SK-N-MC (cell line): Measurements from ENCODE around the gene CBFA2T2.

Experiments
- DNase-seq: peaks from one replicate; pipeline ENCODE4 v3.0.0-alpha.2; 2011; ENCODE audit warnings: low read depth, low spot score
- H3K27ac ChIP-seq: fragments of 200-600 bp; sonication (generic); 2 replicates; pipeline ENCODE4 v1.5.1; 2016; ENCODE audit warnings: mixed run types
- H3K36me3 ChIP-seq: fragments of 200-600 bp; sonication (generic); 2 replicates; pipeline ENCODE4 v1.6.1; 2017; ENCODE audit warnings: antibody characterized with exemption, low read length, mixed read lengths; ENCODE audit not compliant: insufficient read depth
- H3K4me3 ChIP-seq: fragments of 200-600 bp; sonication (generic); 2 replicates; pipeline ENCODE4 v1.5.1; 2016
- H3K9ac ChIP-seq: fragments of 200-600 bp; sonication (generic); 2 replicates; pipeline ENCODE4 v1.8.0; 2017; ENCODE audit warnings: mixed run types, mixed read lengths; ENCODE audit not compliant: insufficient read length
- H3K9me3 ChIP-seq: fragments of 200-600 bp; sonication (generic); 2 replicates; pipeline ENCODE4 v1.6.1; 2017; ENCODE audit warnings: low read depth, mild to moderate bottlenecking, antibody characterized with exemption, low read length, moderate library complexity, mixed read lengths
- EZH2 ChIP-seq: fragments of 200-600 bp; sonication (generic); IDR thresholded peaks from one replicate; pipeline ENCODE4 v1.6.1; 2017; ENCODE audit warnings: antibody characterized with exemption
- FOXP2 ChIP-seq: optimal IDR thresholded peaks from 2 replicates; pipeline ENCODE3; 2011; ENCODE audit warnings: mild to moderate bottlenecking, moderate library complexity; ENCODE audit not compliant: insufficient read depth; ENCODE audit errors: extremely low read length, control extremely low read depth
- POLR2AphosphoS5 ChIP-seq: IDR thresholded peaks from 2 replicates; pipeline ENCODE4 v1.6.1; 2012; ENCODE audit warnings: mild to moderate bottlenecking, low read depth, low read length, borderline replicate concordance

The CBFA2T2 gene

DNA sequence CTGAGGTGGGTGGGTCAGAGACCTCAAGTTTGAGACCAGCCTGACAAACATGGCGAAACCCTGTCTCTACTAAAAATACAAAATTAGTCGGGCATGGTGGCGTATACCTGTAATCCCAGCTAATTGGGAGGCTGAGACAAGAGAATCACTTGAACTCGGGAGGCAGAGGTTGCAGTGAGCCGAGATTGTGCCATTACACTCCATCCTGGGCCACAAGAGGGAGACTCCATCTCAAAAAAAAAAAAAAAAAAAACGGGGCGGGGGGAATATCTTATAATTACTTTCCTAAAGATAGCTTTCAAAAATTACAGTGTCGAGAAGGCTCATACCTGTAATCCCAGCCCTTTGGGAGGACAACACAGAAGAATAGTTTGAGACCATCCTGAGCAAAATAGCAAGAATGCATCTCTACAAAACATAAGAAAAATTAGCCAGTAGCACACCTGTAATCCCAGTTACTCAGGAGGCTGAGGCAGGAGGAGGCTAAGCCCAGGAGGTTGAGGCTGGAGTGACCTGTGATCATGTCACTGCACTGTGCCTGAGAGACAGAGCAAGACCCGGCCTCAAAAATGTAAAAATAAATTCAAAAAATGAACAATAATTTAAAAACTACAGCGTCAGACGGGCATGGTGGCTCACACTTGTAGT is 25.8 kb downstream of the CBFA2T2 start:
- DNase-seq = no peak
- Histone ChIP-seq H3K27ac (no peak overlapping the region), H3K9me3 (no peaks in the 10 kb centered on the region), H3K36me3 (no peaks in the 10 kb centered on the region), H3K4me3 (no peak overlapping the region), H3K9ac (no peak overlapping the region)
- TF ChIP-seq EZH2 (no peak), POLR2AphosphoS5 (no peak), FOXP2 (no peak)

GRCh38 chr20:33516882-33517281 is 27.0 kb downstream of the CBFA2T2 start:
- Histone ChIP-seq H3K4me3 (no peak overlapping the region), H3K9me3 (no peaks in the 10 kb centered on the region), H3K9ac (no peak overlapping the region), H3K27ac (peak overlapping the region; percentile 49), H3K36me3 (no peaks in the 10 kb centered on the region)
- no peak for TF ChIP-seq EZH2
- no peak for TF ChIP-seq FOXP2
- TF ChIP-seq POLR2AphosphoS5 = no peak
- DNase-seq = no peak

DNA sequence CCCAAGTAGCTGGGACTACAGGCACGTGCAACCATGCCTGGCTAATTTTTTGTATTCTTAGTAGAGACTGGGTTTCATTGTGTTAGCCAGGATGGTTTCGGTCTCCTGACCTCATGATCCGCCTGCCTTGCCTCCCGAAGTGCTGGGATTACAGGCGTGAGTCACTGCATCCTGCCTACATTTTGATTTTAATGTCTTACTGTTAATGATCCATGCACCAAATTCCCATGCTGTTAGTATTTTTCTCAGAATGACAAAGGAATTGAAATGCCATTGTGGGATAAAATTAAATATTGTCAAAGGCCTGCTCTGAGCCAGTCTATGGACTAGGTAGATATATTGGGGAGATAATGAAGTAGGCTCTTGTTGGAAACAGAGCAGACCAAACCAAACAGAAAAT is 28.2 kb downstream of the CBFA2T2 start:
- Histone ChIP-seq H3K27ac (no peak overlapping the region), H3K36me3 (no peaks in the 10 kb centered on the region), H3K4me3 (no peak overlapping the region), H3K9ac (no peak overlapping the region), H3K9me3 (no peaks in the 10 kb centered on the region)
- DNase-seq = no peak
- TF ChIP-seq FOXP2 = no peak
- TF ChIP-seq POLR2AphosphoS5 = no peak
- no peak for TF ChIP-seq EZH2

GRCh38 chr20:33521461-33521860 is 31.6 kb downstream of the CBFA2T2 start:
- Histone ChIP-seq H3K4me3 (no peak overlapping the region), H3K9me3 (no peaks in the 10 kb centered on the region), H3K27ac (no peak overlapping the region), H3K36me3 (no peaks in the 10 kb centered on the region), H3K9ac (no peak overlapping the region)
- no peak for DNase-seq
- no peak for TF ChIP-seq FOXP2
- TF ChIP-seq EZH2 = no peak
- TF ChIP-seq POLR2AphosphoS5 = no peak

DNA sequence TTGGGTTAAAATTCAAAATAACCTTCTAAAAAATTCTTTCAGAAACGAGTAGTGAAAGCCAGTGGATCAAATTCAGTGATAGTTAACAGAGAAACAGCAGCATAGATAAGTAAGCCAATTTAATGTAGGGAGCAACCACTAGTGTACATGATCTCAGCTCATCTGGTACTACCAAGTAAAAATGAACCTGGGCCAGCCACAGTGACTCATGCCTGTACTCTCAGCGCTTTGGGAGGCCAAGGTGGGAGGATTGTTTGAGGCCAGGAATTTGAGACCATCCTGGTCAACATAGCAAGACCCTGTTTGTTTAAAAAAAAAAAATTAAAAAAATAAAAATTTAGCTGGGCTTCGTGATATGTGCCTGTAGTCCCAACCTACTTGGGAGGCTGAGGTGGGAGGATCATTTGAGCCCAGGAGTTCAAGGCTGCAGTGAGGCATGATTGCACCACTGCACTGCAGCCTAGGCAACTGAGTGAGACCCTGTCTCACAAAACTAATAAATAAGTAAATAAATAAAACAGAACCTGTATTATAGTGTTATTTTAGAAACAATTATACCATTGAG is 32.4 kb downstream of the CBFA2T2 start:
- TF ChIP-seq POLR2AphosphoS5 (no peak), EZH2 (no peak), FOXP2 (no peak)
- Histone ChIP-seq H3K9me3 (no peaks in the 10 kb centered on the region), H3K27ac (no peak overlapping the region), H3K36me3 (no peaks in the 10 kb centered on the region), H3K4me3 (no peak overlapping the region), H3K9ac (no peak overlapping the region)
- DNase-seq = no peak

DNA sequence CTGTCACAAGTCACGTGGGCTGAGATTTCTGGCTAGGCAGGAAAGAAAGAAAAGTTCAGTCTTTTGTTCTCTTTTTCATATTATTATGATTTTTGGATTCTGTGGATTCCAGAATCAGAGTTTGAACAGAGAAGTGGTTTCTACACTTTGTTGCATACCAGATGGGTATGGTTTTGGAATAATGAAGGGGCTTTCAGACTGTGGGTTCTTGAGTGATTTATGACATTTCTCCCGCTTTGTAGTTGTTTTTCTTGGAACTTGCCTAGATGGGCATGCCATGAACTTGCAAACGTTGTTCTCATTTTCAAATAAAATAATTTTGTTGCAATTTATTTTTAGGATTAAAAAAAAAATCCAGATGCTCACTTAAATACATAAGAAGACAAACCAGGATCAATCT is 34.4 kb downstream of the CBFA2T2 start:
- Histone ChIP-seq H3K9me3 (no peaks in the 10 kb centered on the region), H3K9ac (no peak overlapping the region), H3K4me3 (no peak overlapping the region), H3K36me3 (no peaks in the 10 kb centered on the region), H3K27ac (no peak overlapping the region; the same call in 1 of the 2 replicates)
- DNase-seq = no peak
- no peak for TF ChIP-seq FOXP2

- no peak for DNase-seq
- no peak overlapping the region; the same call in 1 of the 2 replicates for H3K27ac ChIP-seq
- no peaks in the 10 kb centered on the region for H3K9me3 ChIP-seq
- TF ChIP-seq FOXP2 (no peak), POLR2AphosphoS5 (no peak), EZH2 (no peak)
- H3K9ac ChIP-seq = no peak overlapping the region
- no peaks in the 10 kb centered on the region for H3K36me3 ChIP-seq
- no peak overlapping the region for H3K4me3 ChIP-seq
Measured at GRCh38 chr20:33526769-33527168, 36.9 kb downstream of the CBFA2T2 start.

- DNase-seq = peak; percentile 72
- Histone ChIP-seq H3K9ac (peak overlapping the region; percentile 62), H3K4me3 (peak overlapping the region; percentile 62), H3K36me3 (no peaks in the 10 kb centered on the region), H3K9me3 (no peaks in the 10 kb centered on the region), H3K27ac (peak overlapping the region; percentile 98)
- TF ChIP-seq POLR2AphosphoS5 (peak; percentile 24; the same call in 1 of the 2 replicates), EZH2 (no peak)
Measured at GRCh38 chr20:33531047-33531877, 41.4 kb downstream of the CBFA2T2 start.

DNA sequence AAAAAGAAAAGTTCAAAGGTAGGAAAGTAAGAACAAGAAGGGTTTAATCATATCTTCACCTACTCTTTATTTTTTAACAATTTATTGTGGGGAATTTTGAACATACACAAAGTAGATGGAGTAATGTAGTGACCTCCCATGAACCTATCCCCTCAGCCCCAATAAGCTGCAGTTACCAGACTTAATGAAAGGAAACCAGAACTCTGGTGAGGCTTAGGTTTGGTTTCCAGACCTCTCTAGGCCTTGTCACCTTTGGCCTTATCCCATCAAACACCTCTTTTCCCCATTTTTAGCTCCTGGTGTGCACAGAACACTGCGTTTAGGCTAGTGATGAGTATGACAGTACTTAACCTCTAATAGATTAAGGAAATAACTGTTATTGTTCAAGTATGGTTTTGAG is 42.0 kb downstream of the CBFA2T2 start:
- peak overlapping the region; percentile 62 for H3K4me3 ChIP-seq
- H3K27ac ChIP-seq = peak overlapping the region; percentile 98
- H3K9me3 ChIP-seq = no peaks in the 10 kb centered on the region
- TF ChIP-seq FOXP2 (no peak), EZH2 (no peak), POLR2AphosphoS5 (no peak)
- peak overlapping the region; percentile 62 for H3K9ac ChIP-seq
- DNase-seq = no peak
- H3K36me3 ChIP-seq = no peaks in the 10 kb centered on the region
